ENCODE data around the gene DNAAF5. TPM values are rescaled to one million over a fixed set of nuclear protein-coding genes. Genes with fewer than 3 reads are reported as not detected.

Gene DNAAF5
- total and polyA plus RNA-seq, 2 of the 4 experiments (the other 2 are of a cell fraction): 12.4 to 32.6 TPM

GRCh38 chr7:716222-716621 lies 10.3 kb upstream of the DNAAF5 start:
- Histone ChIP-seq H2AK5ac (ENCODE audit: low read depth, low read length) (no peak overlapping the region), H2AK9ac (replicated peaks; ENCODE audit: low read depth, low read length, poor library complexity) (no peak overlapping the region), H4K20me1 (ENCODE audit: insufficient read depth, low read length) (peaks cover 5% of the 10 kb centered on the region; the same call in 1 of the 2 replicates), H3K4me2 (ENCODE audit: low read depth, low read length) (no peak overlapping the region), H3K27ac (ENCODE audit: insufficient read depth, low read length) (no peak overlapping the region), H3K56ac (ENCODE audit: extremely low read depth, insufficient read depth, low read length) (no peak overlapping the region), H3K9ac (ENCODE audit: low read depth, low read length) (no peak overlapping the region), H2BK5ac (ENCODE audit: low read depth, low read length, poor library complexity, severe bottlenecking) (no peak overlapping the region), H4K8ac (ENCODE audit: low read depth in 2 of 2, low read length in 2 of 2) (no peak overlapping the region), H3K36me3 (ENCODE audit: control insufficient read depth, insufficient read depth, low read length) (no peaks in the 10 kb centered on the region), H4K5ac (ENCODE audit: low read depth, low read length) (no peak overlapping the region), H4K91ac (ENCODE audit: insufficient read depth, low read depth, low read length) (no peak overlapping the region), H3K79me1 (ENCODE audit: low read depth in 1 of 2, low read length in 2 of 2) (no peaks in the 10 kb centered on the region), H3K27me3 (ENCODE audit: control insufficient read depth, insufficient read depth, low read length) (peaks cover 4% of the 10 kb centered on the region; the same call in 1 of the 2 replicates), H3K4ac (ENCODE audit: low read depth, low read length) (no peak overlapping the region), H2BK120ac (ENCODE audit: low read depth, low read length) (no peak overlapping the region), H2BK15ac (ENCODE audit: low read depth, low read length) (no peak overlapping the region), H3K23ac (ENCODE audit: low read depth, low read length) (no peak overlapping the region), H3K14ac (replicated peaks; ENCODE audit: low read depth, low read length) (no peak overlapping the region), H2AFZ (replicated peaks; ENCODE audit: low read length, poor library complexity) (no peak overlapping the region), H3K9me3 (ENCODE audit: control insufficient read depth, insufficient read depth, low read length) (0 out of 2 replicates have a peak, but pooled peaks cover 4% of the 10 kb centered on the region), H3K18ac (ENCODE audit: low read depth, low read length) (no peak overlapping the region), H3K9me1 (ENCODE audit: insufficient read depth, low read length) (no peaks in the 10 kb centered on the region), H3K4me1 (ENCODE audit: control insufficient read depth, insufficient read depth, low read length) (peaks cover 3% of the 10 kb centered on the region; the same call in 1 of the 2 replicates), H2BK20ac (ENCODE audit: low read depth, low read length) (no peak overlapping the region), H3K4me3 (ENCODE audit: insufficient read depth, low read depth, low read length) (no peak overlapping the region)
- ChIA-PET POLR2A (ENCODE audit: unreplicated experiment) (no interaction called here), CTCF (no interaction called here)
- DNase-seq (no peak), ATAC-seq (ENCODE audit: low read depth) (no peak)
- TF ChIP-seq MAFK (IDR thresholded peaks at IDR 0.05; ENCODE audit: low read depth, low read length) (no peak), CEBPB (IDR thresholded peaks at IDR 0.05; ENCODE audit: low read depth, low read length) (no peak), CTCF (conservative IDR thresholded peaks at IDR 0.05; ENCODE audit: low read depth, low read length) (no peak), RFX5 (IDR thresholded peaks at IDR 0.05; ENCODE audit: low read depth, low read length) (no peak), RAD21 (IDR thresholded peaks at IDR 0.05; ENCODE audit: low read length) (no peak), SMC3 (IDR thresholded peaks at IDR 0.05; ENCODE audit: low read depth, low read length) (no peak), MXI1 (IDR thresholded peaks at IDR 0.05; ENCODE audit: borderline replicate concordance, low read depth, low read length) (no peak), NFE2L2 (IDR thresholded peaks at IDR 0.05; ENCODE audit: low read depth, low read length) (no peak), BHLHE40 (IDR thresholded peaks at IDR 0.05; ENCODE audit: low read depth, low read length) (no peak), RCOR1 (IDR thresholded peaks at IDR 0.05; ENCODE audit: insufficient replicate concordance, low read length) (no peak), MAZ (IDR thresholded peaks at IDR 0.05; ENCODE audit: borderline replicate concordance, low read depth, low read length) (no peak), POLR2A (IDR thresholded peaks at IDR 0.05; ENCODE audit: low read depth, low read length) (no peak), FOS (IDR thresholded peaks at IDR 0.05; ENCODE audit: low read depth, low read length) (no peak), CHD1 (IDR thresholded peaks at IDR 0.05; ENCODE audit: low read depth, low read length) (no peak)
- TF ChIP-seq, protein P1, sequence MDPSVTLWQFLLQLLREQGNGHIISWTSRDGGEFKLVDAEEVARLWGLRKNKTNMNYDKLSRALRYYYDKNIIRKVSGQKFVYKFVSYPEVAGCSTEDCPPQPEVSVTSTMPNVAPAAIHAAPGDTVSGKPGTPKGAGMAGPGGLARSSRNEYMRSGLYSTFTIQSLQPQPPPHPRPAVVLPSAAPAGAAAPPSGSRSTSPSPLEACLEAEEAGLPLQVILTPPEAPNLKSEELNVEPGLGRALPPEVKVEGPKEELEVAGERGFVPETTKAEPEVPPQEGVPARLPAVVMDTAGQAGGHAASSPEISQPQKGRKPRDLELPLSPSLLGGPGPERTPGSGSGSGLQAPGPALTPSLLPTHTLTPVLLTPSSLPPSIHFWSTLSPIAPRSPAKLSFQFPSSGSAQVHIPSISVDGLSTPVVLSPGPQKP (IDR thresholded peaks at IDR 0.05; ENCODE audit: borderline replicate concordance, low read depth, low read length): no peak
- TF ChIP-seq, protein P2, sequence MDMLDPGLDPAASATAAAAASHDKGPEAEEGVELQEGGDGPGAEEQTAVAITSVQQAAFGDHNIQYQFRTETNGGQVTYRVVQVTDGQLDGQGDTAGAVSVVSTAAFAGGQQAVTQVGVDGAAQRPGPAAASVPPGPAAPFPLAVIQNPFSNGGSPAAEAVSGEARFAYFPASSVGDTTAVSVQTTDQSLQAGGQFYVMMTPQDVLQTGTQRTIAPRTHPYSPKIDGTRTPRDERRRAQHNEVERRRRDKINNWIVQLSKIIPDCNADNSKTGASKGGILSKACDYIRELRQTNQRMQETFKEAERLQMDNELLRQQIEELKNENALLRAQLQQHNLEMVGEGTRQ (IDR thresholded peaks at IDR 0.05; ENCODE audit: low read depth, low read length): no peak
- in situ Hi-C loops (cut with MboI; ENCODE audit: low sequenced_read_pairs): no loop called here
- intact Hi-C loops (cut with micrococcal nuclease): no loop called here
- dilution Hi-C loops (cut with HindIII; ENCODE audit: low sequenced_read_pairs, unreplicated experiment): no loop called here
- no TSS peak for BruUV-seq (replicated peaks)
- 87 to 100% methylated on average over 1 to 5 of the region's 10 CpGs for WGBS, 2 experiments (ENCODE audit: extremely low coverage in 2 of 2, insufficient read length in 1 of 2)
